IMR-90 (cell line): ENCODE measurements around the gene PPP1CB. TPM values are rescaled to one million over a fixed set of nuclear protein-coding genes. Genes with fewer than 3 reads are reported as not detected.
A peak's percentile ranks its signal among the peaks of the same experiment; 100 is the strongest.

Source experiments
- ATAC-seq: fragments of 200-7000 bp; cut with Tn5 transposase; 2 replicates; pipeline ENCODE4 v1.9.1; 2020; ENCODE audit warnings: low read depth, mild to moderate bottlenecking, moderate library complexity
- BruUV-seq: library from RNA; stranded (reverse); fragments of 400-500 nt; replicated peaks from 2 replicates; lab custom pipeline; 2021; lab: Mats Ljungman, UMichigan
- CTCF ChIA-PET: fragments of 300-600 bp; formaldehyde crosslinking; extraction: SDS; loops from one replicate; lab custom pipeline; 2021; ENCODE audit warnings: antibody characterized with exemption; lab: Yijun Ruan, JAX
- POLR2A ChIA-PET: fragments of 300-600 bp; sonication (Branson Sonifier 250); formaldehyde crosslinking; loops from one replicate; lab custom pipeline; 2022; ENCODE audit warnings: antibody characterized with exemption; ENCODE audit not compliant: unreplicated experiment; lab: Charles Lee
- DNase-seq: peaks from one replicate; pipeline ENCODE4 v3.0.0; 2013
- H2AFZ ChIP-seq: replicated peaks from 2 replicates; pipeline ENCODE3; 2013; ENCODE audit warnings: low read length, mild to moderate bottlenecking; ENCODE audit not compliant: poor library complexity
- H2AK5ac ChIP-seq: 2 replicates; pipeline ENCODE4 v1.6.1; 2013; ENCODE audit warnings: low read depth, low read length, inconsistent platforms
- H2AK9ac ChIP-seq: replicated peaks from 2 replicates; pipeline ENCODE3; 2013; ENCODE audit warnings: mild to moderate bottlenecking, low read depth, low read length, moderate library complexity; ENCODE audit not compliant: poor library complexity
- H2BK120ac ChIP-seq: 2 replicates; pipeline ENCODE4 v1.6.1; 2013; ENCODE audit warnings: low read depth, low read length, inconsistent platforms
- H2BK15ac ChIP-seq: 3 replicates; pipeline ENCODE4 v1.6.1; 2013; ENCODE audit warnings: low read depth, low read length, inconsistent platforms
- H2BK20ac ChIP-seq: 2 replicates; pipeline ENCODE4 v1.6.1; 2013; ENCODE audit warnings: low read depth, mild to moderate bottlenecking, inconsistent platforms, low read length, moderate library complexity
- H2BK5ac ChIP-seq: 2 replicates; pipeline ENCODE4 v1.6.1; 2013; ENCODE audit warnings: mild to moderate bottlenecking, low read depth, low read length, inconsistent platforms; ENCODE audit not compliant: poor library complexity, severe bottlenecking
- H3K14ac ChIP-seq: replicated peaks from 2 replicates; pipeline ENCODE4 v1.6.1; 2013; ENCODE audit warnings: low read depth, low read length, inconsistent platforms
- H3K18ac ChIP-seq: 2 replicates; pipeline ENCODE4 v1.6.1; 2013; ENCODE audit warnings: low read depth, low read length, control low read depth
- H3K23ac ChIP-seq: 2 replicates; pipeline ENCODE4 v1.6.1; 2013; ENCODE audit warnings: low read depth, low read length, inconsistent platforms
- H3K27ac ChIP-seq: 2 replicates; pipeline ENCODE4 v1.5.1; 2013; ENCODE audit warnings: mild to moderate bottlenecking, control low read depth, low read length; ENCODE audit not compliant: insufficient read depth
- H3K27me3 ChIP-seq: 2 replicates; pipeline ENCODE4 v1.6.1; 2013; ENCODE audit warnings: low read length; ENCODE audit not compliant: control insufficient read depth, insufficient read depth
- H3K36me3 ChIP-seq: 2 replicates; pipeline ENCODE4 v1.6.1; 2013; ENCODE audit warnings: low read length, mixed read lengths; ENCODE audit not compliant: control insufficient read depth, insufficient read depth
- H3K4ac ChIP-seq: 2 replicates; pipeline ENCODE4 v1.6.1; 2013; ENCODE audit warnings: low read depth, low read length, inconsistent platforms
- H3K4me1 ChIP-seq: 2 replicates; pipeline ENCODE4 v1.6.1; 2013; ENCODE audit warnings: low read length, mixed read lengths; ENCODE audit not compliant: control insufficient read depth, insufficient read depth
- H3K4me2 ChIP-seq: 2 replicates; pipeline ENCODE4 v1.6.1; 2013; ENCODE audit warnings: low read depth, mild to moderate bottlenecking, control low read depth, low read length, moderate library complexity
- H3K4me3 ChIP-seq: 2 replicates; pipeline ENCODE4 v1.5.1; 2013; ENCODE audit warnings: low read depth, mild to moderate bottlenecking, control low read depth, low read length, moderate library complexity; ENCODE audit not compliant: insufficient read depth
- H3K56ac ChIP-seq: 2 replicates; pipeline ENCODE4 v1.6.1; 2013; ENCODE audit warnings: low read length, inconsistent platforms; ENCODE audit not compliant: insufficient read depth; ENCODE audit errors: extremely low read depth
- H3K79me1 ChIP-seq, 2 experiments: 2 replicates each; pipeline ENCODE4 v1.6.1; 2013; ENCODE audit warnings: low read length in 2 of 2, inconsistent platforms in 1 of 2, low read depth in 1 of 2
- H3K9ac ChIP-seq: 2 replicates; pipeline ENCODE4 v1.6.1; 2013; ENCODE audit warnings: low read depth, low read length, control low read depth
- H3K9me1 ChIP-seq: 2 replicates; pipeline ENCODE4 v1.6.1; 2013; ENCODE audit warnings: low read length, inconsistent platforms; ENCODE audit not compliant: insufficient read depth
- H3K9me3 ChIP-seq: 2 replicates; pipeline ENCODE4 v1.6.1; 2013; ENCODE audit warnings: low read length; ENCODE audit not compliant: control insufficient read depth, insufficient read depth
- H4K20me1 ChIP-seq: 2 replicates; pipeline ENCODE4 v1.6.1; 2013; ENCODE audit warnings: low read length, inconsistent platforms; ENCODE audit not compliant: insufficient read depth
- H4K5ac ChIP-seq: 2 replicates; pipeline ENCODE4 v1.6.1; 2013; ENCODE audit warnings: mild to moderate bottlenecking, low read depth, low read length, control low read depth
- H4K8ac ChIP-seq, 2 experiments: 2 replicates each; pipeline ENCODE4 v1.6.1; 2013; ENCODE audit warnings: low read depth in 2 of 2, low read length in 2 of 2, control low read depth in 1 of 2, inconsistent platforms in 1 of 2
- H4K91ac ChIP-seq: 2 replicates; pipeline ENCODE4 v1.6.1; 2013; ENCODE audit warnings: low read depth, low read length, inconsistent platforms; ENCODE audit not compliant: insufficient read depth
- BHLHE40 ChIP-seq: fragments of 150-350 bp; IDR thresholded peaks from 2 replicates; pipeline ENCODE4 v1.6.1; 2016; ENCODE audit warnings: mild to moderate bottlenecking, low read depth, low read length
- CEBPB ChIP-seq: IDR thresholded peaks from 2 replicates; pipeline ENCODE4 v1.6.1; 2012; ENCODE audit warnings: low read depth, low read length, improper control_type of control experiment
- CHD1 ChIP-seq: IDR thresholded peaks from 2 replicates; pipeline ENCODE4 v1.6.1; 2012; ENCODE audit warnings: low read depth, low read length, improper control_type of control experiment
- WGBS, 2 experiments: methylation state at CpG; one replicate each; pipeline versions ENCODE4 v1.1.5 to v1.1.7; 2013; ENCODE audit warnings: missing lambda C conversion rate in 2 of 2; ENCODE audit not compliant: insufficient read length in 1 of 2; ENCODE audit errors: extremely low coverage in 2 of 2; 5-methylcytosine and 5-hydroxymethylcytosine counted together
- dilution Hi-C: fragments of 300-500 bp; cut with HindIII; formaldehyde crosslinking; loops from one replicate; pipeline ENCODE4 v1.14.3; 2018; ENCODE audit warnings: low sequenced_read_pairs; ENCODE audit not compliant: unreplicated experiment
- in situ Hi-C: fragments of 300-500 bp; cut with MboI; formaldehyde crosslinking; loops from 3 replicates; pipeline ENCODE4 v1.14.3; 2019; ENCODE audit warnings: low sequenced_read_pairs, inconsistent platforms, mixed read lengths
- intact Hi-C: fragments of 100-400 bp; cut with micrococcal nuclease; formaldehyde crosslinking; loops from 2 replicates; pipeline ENCODE4 v1.10.0; 2022
- polyA plus RNA-seq, 3 experiments: library from polyadenylated mRNA; depleted of rRNA; stranded (reverse); fragments of >200 nt; gene quantifications; 2 replicates each; pipeline ENCODE4 v1.2.3, GENCODE V29; 2012; ENCODE audit warnings: low replicate concordance in 1 of 3
- total RNA-seq: library from RNA; depleted of rRNA; stranded (reverse); fragments of >200 nt; gene quantifications from 2 replicates; pipeline ENCODE4 v1.2.3, GENCODE V29; 2012

PPP1CB gene
- total and polyA plus RNA-seq, 2 of the 4 experiments (the other 2 are of a cell fraction): 37.7 to 111 TPM

- Histone ChIP-seq H2AK5ac (peak overlapping the region; percentile 74), H3K27me3 (no peaks in the 10 kb centered on the region), H2AFZ (peak overlapping the region; percentile 95), H3K9ac (peak overlapping the region; percentile 78), H3K27ac (peak overlapping the region; percentile 82), H3K18ac (peak overlapping the region; percentile 77), H2BK20ac (peak overlapping the region; percentile 54), H3K9me3 (no peaks in the 10 kb centered on the region), H3K36me3 (no peaks in the 10 kb centered on the region), H3K23ac (peak overlapping the region; percentile 87), H4K8ac (peak overlapping the region; percentile 91), H4K5ac (peak overlapping the region; percentile 77), H2BK15ac (peak overlapping the region; percentile 51; the same call in 2 of the 3 replicates), H3K56ac (peak overlapping the region; percentile 92), H2BK5ac (peak overlapping the region; percentile 89), H3K4ac (peak overlapping the region; percentile 92), H3K4me1 (peaks cover 8% of the 10 kb centered on the region), H3K79me1 (peaks cover 0 to 18% of the 10 kb centered on the region in 2 experiments; a peak in 2 of 4 replicates), H2AK9ac (peak overlapping the region; percentile 98), H2BK120ac (peak overlapping the region; percentile 46), H3K9me1 (no peaks in the 10 kb centered on the region), H3K14ac (peak overlapping the region; percentile 82), H4K91ac (peak overlapping the region; percentile 94), H4K20me1 (peaks cover 15% of the 10 kb centered on the region), H3K4me3 (peak overlapping the region; percentile 93), H3K4me2 (peak overlapping the region; percentile 78)
- TF ChIP-seq CHD1 (no peak), CEBPB (peak; percentile 69), BHLHE40 (0 out of 2 replicates have a peak, but pooled peaks have one; percentile 20)
- DNase-seq (peak; percentile 50), ATAC-seq (no peak)
- WGBS, 2 experiments: 10% methylated on average over 2 of the region's 14 CpGs; no CpG with 5 or more reads in 1 of the 2 experiments
- dilution Hi-C loops (no loop called here), intact Hi-C loops (loop anchor here (1.0 to 5.0 kb wide), 3 partner anchors 34 to 87 kb away; no protein-coding TSS in a partner anchor), in situ Hi-C loops (loop anchor here (5.0 kb wide), 1 partner anchor 163 kb away; no protein-coding TSS in a partner anchor)
- POLR2A ChIA-PET: interaction anchor here (0.7 kb wide), 1 partner anchor 21 kb away, joined by 3 read pairs; no protein-coding TSS in a partner anchor
- no TSS peak for BruUV-seq
- CTCF ChIA-PET: interaction anchor here (1.0 to 1.4 kb wide), 3 partner anchors 55 to 184 kb away, joined by 3 to 5 read pairs (median 4); no protein-coding TSS in a partner anchor
Observed at GRCh38 chr2:28750316-28751251, 1.0 kb upstream of the PPP1CB start.
